Stimulated activated CD8-positive, alpha-beta memory T cell treated with anti-CD3 and anti-CD28 coated beads, Interleukin-15, amount 100 ng/mL, for 48 hours (primary cell): ENCODE measurements around the gene SLC5A11.
"Not testable (repeated sequence)": the region's sequence is repeated elsewhere in the genome, so short reads cannot be mapped to it uniquely, and the experiment has no call there.

ENCODE experiments used
- DNase-seq, 2 donors: peaks; one replicate each; pipeline ENCODE4 v3.0.0-alpha.2; 2020; ENCODE audit warnings: low read depth in 2 of 2

SLC5A11 gene

DNA sequence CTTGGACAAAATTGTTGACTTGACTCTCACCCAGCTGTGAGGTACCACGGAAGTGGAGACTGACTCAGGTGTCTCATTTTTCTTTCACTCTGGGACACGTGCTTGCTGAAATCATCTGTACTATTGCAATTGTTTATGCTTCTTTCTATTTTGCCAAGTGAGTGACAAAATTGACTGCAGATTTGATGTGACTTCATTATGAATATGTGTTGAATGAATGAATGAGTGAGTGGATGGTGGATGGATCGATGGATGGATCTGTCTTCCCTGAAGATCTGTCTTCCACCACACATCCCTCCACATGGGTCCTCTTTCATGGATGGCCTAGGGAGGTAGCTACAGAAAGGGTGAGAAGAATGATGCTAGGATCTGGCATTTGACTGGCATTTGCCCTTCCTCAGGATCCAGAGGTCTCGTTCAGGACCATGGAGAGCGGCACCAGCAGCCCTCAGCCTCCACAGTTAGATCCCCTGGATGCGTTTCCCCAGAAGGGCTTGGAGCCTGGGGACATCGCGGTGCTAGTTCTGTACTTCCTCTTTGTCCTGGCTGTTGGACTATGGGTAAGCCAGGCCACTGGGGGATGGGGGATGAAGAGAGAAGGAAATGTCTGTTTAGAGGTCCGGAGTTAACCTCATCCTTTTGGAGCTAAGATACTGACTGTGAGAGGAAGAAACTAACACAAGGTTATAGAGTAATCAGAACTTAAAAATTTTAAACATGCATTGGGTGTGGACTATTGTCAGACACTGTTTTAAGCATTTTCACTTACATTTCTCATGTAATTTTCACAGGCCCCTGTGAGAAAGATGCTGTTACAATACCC is 12.7 kb downstream of the SLC5A11 start:
- peak in 1 of 2 donors; percentile 16 for DNase-seq

DNA sequence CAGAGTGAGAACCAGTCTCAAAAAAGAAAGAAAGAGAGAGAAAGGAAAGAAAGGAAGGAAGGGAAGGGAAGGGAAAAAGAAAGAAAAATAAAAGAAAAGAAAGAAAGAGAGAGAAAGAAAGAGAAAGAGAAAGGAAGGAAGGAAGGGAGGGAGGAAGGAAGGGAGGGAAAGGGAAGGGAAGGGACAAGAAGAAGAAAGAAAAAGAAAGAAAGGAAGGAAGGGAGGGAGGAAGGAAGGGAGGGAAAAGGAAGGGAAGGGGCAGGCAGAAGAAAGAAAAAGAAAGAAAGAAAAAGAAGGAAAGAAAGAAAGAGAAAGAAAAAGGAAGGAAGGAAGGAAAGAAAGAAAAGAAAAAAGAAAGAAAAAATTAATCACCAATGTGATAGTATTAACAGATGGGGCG is 15.7 kb downstream of the SLC5A11 start:
- no peak for DNase-seq

DNA sequence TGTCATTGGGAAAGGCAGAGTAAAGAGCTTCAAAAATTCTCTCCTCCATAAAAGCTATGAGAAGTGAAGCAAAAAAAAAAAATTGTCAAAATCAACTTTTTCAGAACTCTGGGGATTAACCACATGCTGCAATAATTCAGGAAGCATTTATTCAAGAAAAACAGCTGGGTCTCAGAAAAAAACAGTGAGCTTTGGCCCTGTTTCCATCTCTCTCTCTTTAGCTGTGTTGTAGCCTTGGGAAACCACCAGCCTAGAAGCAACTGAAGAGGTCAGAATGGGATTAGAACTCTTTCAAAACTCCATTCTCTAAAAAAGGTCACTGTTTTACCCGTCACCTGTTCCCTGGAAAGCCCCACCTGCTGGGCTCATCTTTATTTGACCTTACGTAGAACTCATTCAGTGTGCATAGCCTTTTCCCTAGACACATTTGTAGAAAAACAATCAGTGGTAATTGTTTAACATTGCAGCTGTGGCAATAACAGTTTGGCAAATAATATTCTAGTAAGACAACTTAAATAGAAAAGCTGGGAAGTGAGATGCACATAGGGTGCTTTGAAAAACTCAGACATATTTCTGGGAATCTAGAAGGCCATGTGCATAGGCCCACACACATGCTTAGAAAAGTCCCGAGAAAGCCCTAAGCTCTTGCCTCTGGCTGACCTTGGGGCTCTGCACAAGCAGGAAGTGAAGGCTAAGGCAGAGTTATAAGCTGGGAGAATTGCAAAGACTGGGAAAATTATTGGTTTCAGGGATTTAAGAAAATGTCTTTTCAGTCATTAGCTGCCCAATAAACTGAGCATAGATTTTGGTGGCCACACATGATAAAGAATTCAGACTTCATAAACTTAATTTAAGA is 18.0 kb downstream of the SLC5A11 start:
- no peak for DNase-seq

DNA sequence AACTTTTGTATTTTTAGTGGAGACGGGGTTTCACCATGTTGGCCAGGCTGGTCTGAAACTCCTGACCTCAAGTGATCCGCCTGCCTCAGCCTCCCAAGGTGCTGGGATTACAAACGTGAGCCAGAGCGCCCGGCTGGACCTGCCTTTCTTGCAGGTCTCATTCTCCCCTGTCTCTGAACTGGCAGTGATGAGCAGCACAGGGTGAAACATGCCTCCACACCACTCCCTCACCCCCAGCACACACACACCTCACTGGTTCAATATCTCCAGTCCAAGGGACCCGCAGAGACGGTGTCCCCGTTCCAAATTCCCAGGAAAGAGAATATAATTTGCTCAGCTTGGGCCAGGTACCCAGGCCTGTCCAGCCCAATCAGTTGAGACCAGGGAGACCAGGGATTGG is 23.3 kb downstream of the SLC5A11 start:
- DNase-seq = no peak

DNA sequence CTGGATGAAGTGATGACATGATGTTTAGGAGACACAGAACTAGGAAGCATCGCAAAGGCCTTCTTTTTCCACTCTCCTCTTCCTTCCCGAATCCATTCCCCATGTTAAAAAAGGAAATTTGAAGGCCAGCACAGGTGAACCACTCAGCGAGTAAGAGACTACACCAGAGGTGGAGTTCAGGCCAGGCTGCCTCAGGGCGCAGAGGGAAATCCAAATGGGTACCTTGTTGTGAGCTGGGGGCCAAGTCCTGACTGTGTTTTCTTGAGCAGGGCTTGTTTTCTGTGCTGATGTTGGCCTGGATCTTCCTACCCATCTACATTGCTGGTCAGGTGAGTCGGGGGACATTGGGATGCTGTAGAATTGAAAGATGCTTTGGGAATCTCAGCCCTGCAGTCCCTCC is 26.1 kb downstream of the SLC5A11 start:
- no peak for DNase-seq

DNA sequence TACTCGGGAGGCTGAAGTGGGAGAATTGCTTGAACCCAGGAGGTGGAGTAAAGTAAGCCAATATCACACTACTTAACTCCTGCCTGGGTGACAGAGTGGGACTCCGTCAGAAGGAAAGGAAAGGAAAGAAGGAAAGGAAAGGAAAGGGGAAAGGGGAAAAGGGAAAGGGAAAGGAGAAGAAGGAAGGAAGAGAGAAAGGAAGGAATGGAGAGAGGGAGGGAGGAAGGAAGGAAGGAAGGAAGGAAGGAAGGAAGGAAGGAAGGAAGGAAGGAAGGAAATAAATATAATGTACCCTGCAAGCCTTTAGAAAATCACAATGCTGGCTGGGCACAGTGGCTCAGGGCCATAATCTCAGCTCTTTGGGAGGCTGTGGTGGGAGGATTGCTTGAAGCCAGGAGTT is 27.3 kb downstream of the SLC5A11 start:
- DNase-seq = no peak

DNA sequence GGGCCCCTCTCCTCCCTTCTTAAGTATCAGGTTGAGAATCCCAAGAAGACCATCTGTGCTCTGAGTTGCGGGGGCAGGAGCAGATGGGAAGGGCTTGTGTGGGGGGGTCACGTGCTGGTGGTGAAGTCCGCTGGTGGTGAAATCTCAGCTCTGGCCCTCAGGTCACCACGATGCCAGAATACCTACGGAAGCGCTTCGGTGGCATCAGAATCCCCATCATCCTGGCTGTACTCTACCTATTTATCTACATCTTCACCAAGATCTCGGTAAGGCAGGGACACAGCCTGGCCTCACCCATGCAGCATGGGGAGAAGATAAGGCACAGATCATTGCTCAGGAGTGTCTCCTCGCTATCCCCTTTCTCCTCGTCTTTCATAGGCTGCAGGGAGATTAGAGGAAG is 29.7 kb downstream of the SLC5A11 start:
- DNase-seq = no peak

DNA sequence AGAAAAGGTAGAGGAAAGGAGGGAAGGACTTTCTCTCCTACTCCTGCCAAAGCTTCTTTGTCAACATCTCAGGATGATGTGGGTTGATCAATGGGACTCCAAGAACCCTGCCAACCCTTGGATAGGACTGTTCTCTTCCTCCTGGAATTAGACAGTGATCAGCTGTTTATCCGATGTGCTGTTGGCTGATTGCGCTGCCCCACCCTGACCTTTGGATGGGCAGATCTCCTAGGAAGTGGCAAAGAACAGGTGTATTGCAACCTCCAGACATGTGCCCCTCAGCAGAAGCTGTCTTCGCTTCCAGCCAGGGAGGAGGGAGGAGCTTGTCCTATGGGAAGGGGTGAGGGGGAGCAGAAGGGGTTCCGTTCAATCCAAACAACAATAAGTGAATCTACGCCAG is 30.5 kb downstream of the SLC5A11 start:
- DNase-seq = no peak

DNA sequence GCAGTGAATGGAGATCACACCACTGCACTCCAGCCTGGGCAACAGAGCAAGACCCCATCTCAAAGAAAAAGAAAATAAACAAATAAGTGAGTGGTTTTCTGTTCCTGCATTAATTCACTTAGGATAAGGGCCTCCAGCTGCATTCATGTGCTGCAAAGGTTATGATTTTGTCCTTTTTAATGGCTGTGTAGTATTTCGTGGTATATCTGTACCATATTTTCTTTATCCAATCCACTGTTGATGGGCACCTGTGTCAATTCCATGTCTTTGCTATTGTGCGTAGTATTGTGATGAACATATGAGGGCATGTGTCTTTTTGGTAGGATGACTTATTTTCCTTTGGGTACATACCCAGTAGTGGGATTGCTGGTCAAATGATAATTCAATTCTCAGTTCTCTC is 33.9 kb downstream of the SLC5A11 start:
- DNase-seq = no peak

DNA sequence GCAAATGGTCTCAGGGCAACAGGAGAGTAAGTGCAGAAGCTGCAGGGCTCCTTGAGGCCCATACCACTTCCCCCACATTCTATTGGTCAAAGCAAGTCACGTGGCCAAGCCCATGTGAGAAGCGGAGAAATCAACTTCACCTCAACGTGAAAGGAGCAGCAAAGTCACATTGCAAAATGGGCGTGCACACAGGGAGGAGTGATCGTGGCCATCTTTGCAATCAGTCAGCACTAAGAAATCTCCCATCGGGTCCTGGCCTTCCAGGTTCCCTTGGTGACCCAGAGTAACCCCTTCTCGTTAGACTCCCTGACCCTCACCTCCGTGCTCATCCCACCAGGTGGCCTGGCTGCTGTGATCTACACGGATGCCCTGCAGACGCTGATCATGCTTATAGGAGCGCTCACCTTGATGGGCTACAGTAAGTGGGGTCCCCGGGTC is 38.0 kb downstream of the SLC5A11 start:
- no peak for DNase-seq

DNA sequence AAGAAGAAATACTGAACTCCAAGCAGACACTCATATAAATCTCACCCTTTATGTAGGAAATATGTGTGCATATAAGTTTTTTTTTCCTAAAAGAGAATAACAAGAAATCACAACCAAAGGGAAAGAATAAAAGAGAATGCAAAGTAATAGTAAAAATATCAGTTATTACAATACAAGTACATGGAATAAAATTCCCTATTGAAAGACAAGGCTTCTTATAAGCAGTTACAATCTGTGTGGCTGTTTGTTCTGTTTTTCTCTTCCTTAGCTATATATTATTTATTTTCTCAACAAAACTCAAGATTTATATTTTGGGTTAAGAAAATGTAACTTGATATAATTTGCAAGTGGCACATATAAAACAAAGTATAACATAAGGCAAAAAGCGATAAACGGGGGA is 41.7 kb downstream of the SLC5A11 start:
- DNase-seq = no peak

DNA sequence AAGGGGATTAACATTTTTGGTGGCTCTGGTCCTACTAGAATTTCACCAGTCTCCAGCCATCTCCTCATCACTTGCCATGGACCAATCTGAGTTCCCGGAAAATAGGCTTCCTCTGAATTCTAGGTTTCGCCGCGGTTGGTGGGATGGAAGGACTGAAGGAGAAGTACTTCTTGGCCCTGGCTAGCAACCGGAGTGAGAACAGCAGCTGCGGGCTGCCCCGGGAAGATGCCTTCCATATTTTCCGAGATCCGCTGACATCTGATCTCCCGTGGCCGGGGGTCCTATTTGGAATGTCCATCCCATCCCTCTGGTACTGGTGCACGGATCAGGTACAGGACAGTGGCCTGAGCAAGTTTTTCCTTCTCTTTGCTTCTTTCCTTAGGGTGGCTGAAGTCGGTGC is 45.0 kb downstream of the SLC5A11 start:
- DNase-seq = no peak

DNA sequence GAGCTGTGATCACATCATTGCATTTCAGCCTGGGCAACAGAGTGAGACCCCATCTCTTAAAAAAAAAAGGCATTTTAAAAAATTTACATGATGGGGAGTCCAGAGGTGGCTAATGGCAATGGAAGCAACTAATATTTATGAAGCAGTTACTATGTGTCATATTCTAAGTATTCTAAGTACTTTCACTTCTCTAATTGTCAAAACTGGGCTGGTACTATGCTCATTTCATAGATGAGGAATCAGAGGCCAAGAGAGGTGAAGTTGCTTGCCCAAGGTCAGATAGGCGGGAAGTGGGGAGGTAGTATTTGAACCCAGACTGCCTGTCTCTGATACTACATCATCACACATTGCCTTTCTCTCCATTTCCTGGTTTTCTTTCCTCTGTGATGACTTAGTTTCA is 50.7 kb downstream of the SLC5A11 start:
- DNase-seq = no peak

DNA sequence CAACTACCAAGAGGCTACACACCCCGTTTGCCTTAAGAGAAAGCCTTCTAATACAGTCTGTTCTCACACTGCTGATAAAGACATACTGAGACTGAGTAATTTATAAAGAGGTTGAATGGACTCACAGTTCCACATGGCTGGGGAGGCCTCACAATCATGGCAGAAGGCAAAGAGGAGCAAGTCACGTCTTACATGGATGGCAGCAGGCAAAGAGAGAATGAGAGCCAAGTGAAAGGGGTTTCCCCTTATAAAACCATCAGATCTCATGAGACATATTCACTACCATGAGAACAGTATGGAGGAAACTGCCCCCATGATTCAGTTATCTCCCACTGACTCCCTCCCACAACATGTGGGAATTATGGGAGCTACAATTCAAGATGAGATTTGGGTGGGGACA is 51.8 kb downstream of the SLC5A11 start:
- DNase-seq = not testable (repeated sequence)

DNA sequence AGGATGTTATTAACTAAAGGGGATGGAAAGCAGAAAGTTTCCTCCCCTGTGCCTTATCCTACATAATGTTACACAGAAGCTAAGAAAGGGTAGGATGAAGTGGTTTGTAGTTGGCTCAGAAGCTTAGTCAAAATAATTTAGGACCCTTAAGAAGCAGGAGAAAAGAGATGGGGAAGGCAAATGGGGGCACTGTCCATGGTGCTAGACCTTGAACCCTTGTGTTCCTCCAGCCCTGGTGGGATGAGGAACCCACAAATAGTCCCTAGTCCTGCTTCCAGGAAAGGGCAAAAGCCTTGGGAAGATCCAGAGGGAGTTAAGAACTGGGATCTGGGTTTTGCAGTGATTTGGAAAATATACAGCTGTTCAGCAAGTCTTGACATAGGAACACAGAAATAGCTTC is 54.5 kb downstream of the SLC5A11 start:
- no peak for DNase-seq

DNA sequence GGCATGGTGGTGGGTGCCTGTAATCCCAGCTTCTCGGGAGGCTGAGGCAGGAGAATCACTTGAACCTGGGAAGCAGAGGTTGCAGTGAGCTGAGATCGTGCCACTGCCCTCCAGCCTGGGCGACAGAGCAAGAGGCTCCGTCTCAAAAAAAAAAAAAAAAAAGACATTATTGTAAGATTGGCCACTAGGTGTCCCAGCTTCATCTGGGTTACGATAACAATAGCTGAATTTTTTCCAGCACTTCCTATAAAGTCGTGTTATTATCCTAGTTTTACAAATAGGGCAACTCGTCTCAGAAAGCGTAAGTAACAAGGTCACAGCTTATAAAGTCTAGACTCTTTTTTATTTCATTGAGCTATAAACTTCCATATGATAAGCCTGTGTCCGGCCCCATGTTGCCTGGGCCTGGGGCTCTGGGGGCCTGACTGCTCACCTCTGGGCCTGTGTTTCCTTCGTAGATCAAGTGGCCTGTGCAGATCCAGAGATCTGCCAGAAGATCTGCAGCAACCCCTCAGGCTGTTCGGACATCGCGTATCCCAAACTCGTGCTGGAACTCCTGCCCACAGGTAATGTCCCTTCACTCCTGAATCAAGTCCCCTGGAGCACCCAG is 60.5 kb downstream of the SLC5A11 start:
- no peak for DNase-seq

DNA sequence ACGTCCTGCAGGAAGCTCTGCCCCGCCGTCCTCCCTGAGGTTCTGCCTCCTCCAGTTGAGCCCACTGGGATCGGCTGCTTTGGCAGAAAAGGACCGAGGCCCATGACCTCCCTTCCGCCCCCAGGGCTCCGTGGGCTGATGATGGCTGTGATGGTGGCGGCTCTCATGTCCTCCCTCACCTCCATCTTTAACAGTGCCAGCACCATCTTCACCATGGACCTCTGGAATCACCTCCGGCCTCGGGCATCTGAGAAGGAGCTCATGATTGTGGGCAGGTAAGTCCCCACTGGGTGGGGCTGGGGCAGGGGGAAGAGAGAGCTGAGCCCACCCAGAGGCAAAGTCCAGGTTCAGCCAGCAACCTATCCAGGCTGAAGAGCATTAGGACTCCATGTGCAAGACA is 61.1 kb downstream of the SLC5A11 start:
- no peak for DNase-seq

DNA sequence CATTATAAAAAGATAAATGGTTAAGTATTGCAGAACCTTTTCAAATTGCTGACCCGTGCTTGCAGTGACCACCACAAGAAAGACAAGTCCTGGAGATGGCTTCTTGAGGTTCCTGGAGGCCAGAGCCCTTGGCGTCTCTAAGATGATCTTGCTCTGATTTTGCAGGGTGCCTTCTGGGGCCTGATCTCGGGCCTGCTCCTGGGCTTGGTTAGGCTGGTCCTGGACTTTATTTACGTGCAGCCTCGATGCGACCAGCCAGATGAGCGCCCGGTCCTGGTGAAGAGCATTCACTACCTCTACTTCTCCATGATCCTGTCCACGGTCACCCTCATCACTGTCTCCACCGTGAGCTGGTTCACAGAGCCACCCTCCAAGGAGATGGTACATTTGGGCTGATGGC is 63.0 kb downstream of the SLC5A11 start:
- no peak for DNase-seq

DNA sequence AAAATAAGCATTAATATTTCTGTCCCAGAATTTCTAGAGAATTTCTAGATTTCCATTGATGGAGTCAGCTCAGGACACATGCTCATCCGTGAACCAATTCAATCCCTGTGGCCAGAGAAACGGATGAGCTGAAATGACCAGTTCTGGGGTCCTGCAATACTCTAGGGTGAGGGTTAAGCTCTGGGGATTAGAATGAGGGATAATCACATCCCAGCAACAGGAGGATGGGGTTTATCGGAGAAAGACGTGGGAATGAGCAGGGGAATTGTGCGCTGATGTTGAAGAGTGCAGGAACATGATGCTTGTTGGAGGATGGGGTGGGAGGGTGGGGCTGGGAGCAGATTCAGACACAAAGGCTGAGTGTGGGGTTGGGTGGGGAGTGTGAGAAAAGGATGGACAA is 64.1 kb downstream of the SLC5A11 start:
- no peak for DNase-seq

DNA sequence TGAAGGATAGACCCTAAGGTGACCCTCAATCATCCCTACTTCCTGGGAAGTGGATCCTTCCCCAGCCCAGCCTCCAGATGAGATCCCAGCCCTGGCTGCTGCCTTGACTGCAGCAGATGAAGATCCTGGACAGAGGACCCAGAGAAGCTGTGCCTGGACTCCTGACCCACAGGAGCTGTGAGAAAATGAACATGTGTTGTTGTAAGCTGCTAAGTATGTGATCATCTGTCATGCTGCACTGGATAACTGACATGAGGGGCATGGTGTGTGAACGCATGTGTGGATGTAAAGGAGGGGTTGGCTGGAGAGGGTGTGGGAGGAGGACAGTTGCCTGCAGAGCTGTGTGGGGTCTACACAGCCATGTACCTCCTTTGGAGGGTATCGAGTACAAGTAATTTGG is 69.3 kb downstream of the SLC5A11 start:
- DNase-seq = no peak

DNA sequence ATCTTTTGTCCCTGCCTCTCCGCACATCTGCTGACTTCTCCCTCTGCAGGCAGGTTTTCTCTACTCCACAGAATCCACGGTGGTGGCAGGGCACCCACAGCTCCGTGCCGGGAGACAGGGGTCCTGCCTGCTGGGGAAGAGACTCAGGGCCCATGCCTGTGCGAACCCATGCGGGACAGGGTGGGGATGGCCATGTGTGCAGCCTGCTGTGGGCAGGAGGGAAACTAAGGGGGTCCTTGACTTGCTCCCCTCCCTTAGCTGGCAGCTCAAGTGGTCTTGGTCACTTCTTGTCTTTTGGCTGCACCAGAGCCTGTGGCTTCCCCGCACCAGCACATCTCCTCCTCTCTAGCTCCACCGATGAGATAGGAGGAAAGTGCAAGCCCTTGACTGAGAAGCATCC is 69.8 kb downstream of the SLC5A11 start:
- DNase-seq = no peak

DNA sequence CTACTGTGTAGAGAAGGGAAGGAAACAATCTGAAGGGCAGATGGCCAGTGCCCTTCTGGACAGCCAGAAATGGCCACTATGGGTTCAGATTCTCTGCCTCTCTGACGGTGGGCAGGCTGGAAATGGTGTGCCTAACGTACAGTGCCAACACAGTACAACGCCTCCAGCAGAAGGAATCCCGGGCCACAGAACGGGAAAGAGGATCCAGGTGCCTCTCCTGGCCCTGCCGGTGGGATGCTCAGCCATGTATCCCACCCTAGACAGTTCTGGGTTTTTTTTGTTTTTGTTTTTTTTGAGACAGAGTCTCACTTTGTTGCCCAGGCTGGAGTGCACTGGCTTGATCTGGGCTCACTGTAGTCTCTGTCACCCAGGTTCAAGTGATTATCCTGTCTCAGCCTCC is 71.5 kb downstream of the SLC5A11 start:
- DNase-seq = no peak

DNA sequence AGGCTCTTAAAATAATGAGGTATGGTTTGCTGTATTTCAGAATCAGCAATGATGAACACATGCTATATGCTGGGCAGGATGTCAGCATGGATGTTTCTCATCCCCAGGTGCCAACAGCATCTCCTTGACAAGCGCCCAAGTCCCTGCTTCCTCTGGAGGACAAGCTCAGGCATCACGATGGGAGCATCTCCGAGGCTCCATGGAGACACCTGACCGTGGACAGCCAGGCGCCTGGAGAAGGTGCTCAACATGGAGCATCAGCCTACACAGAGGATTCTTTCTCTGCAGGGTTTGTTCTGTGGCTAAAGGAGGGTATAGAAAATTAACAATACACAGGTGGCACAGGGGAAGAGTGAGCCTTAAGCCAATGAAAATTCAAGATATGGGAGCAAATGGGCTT is 72.1 kb downstream of the SLC5A11 start:
- DNase-seq = no peak
